ENCODE data around the gene JMY.

- TF ChIP-seq CTCF (conservative IDR thresholded peaks at IDR 0.05): no peak
- no peak for TF ChIP-seq EZH2 (IDR thresholded peaks at IDR 0.05; ENCODE audit: low read depth)
Measured at GRCh38 chr5:79237740-79238560, 2.0 kb downstream of the JMY start.

All from PC-9 (cell line).